ENCODE measurements around the gene COX10. TPM values are rescaled to one million over a fixed set of nuclear protein-coding genes. Genes with fewer than 3 reads are reported as not detected.

Gene COX10
- total RNA-seq, 4 donors from 2014 or later: 12.5 to 36.0 (median 24.3) TPM

GRCh38 chr17:14212401-14212800 lies 143.1 kb downstream of the COX10 start:
- TF ChIP-seq CTCF (IDR thresholded peaks at IDR 0.05) (no peak), POLR2A (IDR thresholded peaks at IDR 0.05) (no peak)
- H3K27ac ChIP-seq: no peak overlapping the region
- H3K4me3 ChIP-seq: no peak overlapping the region
- WGBS, 2 donors: 97% methylated on average over 9 to 10 of the region's 12 CpGs
- intact Hi-C loops (cut with DNase I): no loop called here
- H3K4me1 ChIP-seq: peaks cover 0 to 4% (median 0%) of the 10 kb centered on the region in 3 donors
- H3K27me3 ChIP-seq: no peaks in the 10 kb centered on the region
- DNase-seq: no peak
- no peaks in the 10 kb centered on the region for H3K9me3 ChIP-seq
- peaks cover 0 to 28% (median 0%) of the 10 kb centered on the region in 3 donors for H3K36me3 ChIP-seq

GRCh38 chr17:14214271-14214670 lies 145.0 kb downstream of the COX10 start:
- Histone ChIP-seq H3K36me3 (peaks cover 0 to 9% (median 0%) of the 10 kb centered on the region in 3 donors), H3K27me3 (no peaks in the 10 kb centered on the region), H3K4me1 (peaks cover 0 to 4% (median 0%) of the 10 kb centered on the region in 3 donors), H3K27ac (no peak overlapping the region), H3K9me3 (no peaks in the 10 kb centered on the region), H3K4me3 (no peak overlapping the region)
- TF ChIP-seq POLR2A (IDR thresholded peaks at IDR 0.05) (no peak), CTCF (IDR thresholded peaks at IDR 0.05) (no peak)
- no peak for DNase-seq
- WGBS, 2 donors: 89 to 92% methylated on average over 2 of the region's 2 CpGs
- intact Hi-C loops (cut with DNase I): no loop called here

- no peak overlapping the region for H3K4me3 ChIP-seq
These were observed 153.3 kb downstream of the COX10 start for GRCh38 chr17:14222611-14223010.

GRCh38 chr17:14225254-14225980 lies 156.1 kb downstream of the COX10 start:
- DNase-seq: no peak
- Histone ChIP-seq H3K27ac (no peak overlapping the region), H3K9me3 (no peaks in the 10 kb centered on the region), H3K36me3 (no peaks in the 10 kb centered on the region), H3K4me1 (no peaks in the 10 kb centered on the region), H3K4me3 (no peak overlapping the region), H3K27me3 (no peaks in the 10 kb centered on the region)
- TF ChIP-seq CTCF (IDR thresholded peaks at IDR 0.05) (no peak), POLR2A (IDR thresholded peaks at IDR 0.05) (no peak)
- intact Hi-C loops (cut with DNase I): no loop called here
- WGBS, 2 donors: 57 to 61% methylated on average over 10 of the region's 10 CpGs

More at GRCh38 chr17:14222611-14223010, 153.3 kb downstream of the COX10 start:
- no peaks in the 10 kb centered on the region for H3K36me3 ChIP-seq
- no peaks in the 10 kb centered on the region for H3K4me1 ChIP-seq
- intact Hi-C loops (cut with DNase I): no loop called here
- TF ChIP-seq POLR2A (IDR thresholded peaks at IDR 0.05): no peak
- no peak overlapping the region for H3K27ac ChIP-seq
- DNase-seq: no peak
- H3K27me3 ChIP-seq: no peaks in the 10 kb centered on the region
- WGBS, 2 donors: 31 to 50% methylated on average over 4 of the region's 4 CpGs
- H3K9me3 ChIP-seq: no peaks in the 10 kb centered on the region

GRCh38 chr17:14227052-14227451 lies 157.7 kb downstream of the COX10 start:
- Histone ChIP-seq H3K27me3 (no peaks in the 10 kb centered on the region), H3K4me1 (no peaks in the 10 kb centered on the region), H3K27ac (no peak overlapping the region), H3K9me3 (no peaks in the 10 kb centered on the region), H3K36me3 (no peaks in the 10 kb centered on the region), H3K4me3 (no peak overlapping the region)
- DNase-seq: no peak
- TF ChIP-seq CTCF (IDR thresholded peaks at IDR 0.05): no peak
- TF ChIP-seq POLR2A (IDR thresholded peaks at IDR 0.05): no peak
- intact Hi-C loops (cut with DNase I): no loop called here
- 94 to 98% methylated on average over 7 of the region's 7 CpGs for whole genome bisulfite sequencing, 2 donors

Measured in esophagus squamous epithelium (tissue), 5 donors.